Endometrial microvascular endothelial cells (primary cell): ENCODE measurements around the gene CEP128. TPM values are rescaled to one million over a fixed set of nuclear protein-coding genes. Genes with fewer than 3 reads are reported as not detected.

Experiments used
- in situ Hi-C: cut with HindIII; loops from 2 replicates; pipeline ENCODE4 v1.10.0; 2017; ENCODE audit warnings: low sequenced_read_pairs, low pct_unique_long_range_greater_than_20kb; ENCODE audit errors: inconsistent ontology term
- total RNA-seq: library from RNA; depleted of rRNA; stranded (reverse); fragments of >200 nt; gene quantifications from one replicate; pipeline ENCODE4 v1.2.3, GENCODE V29; 2015; ENCODE audit errors: inconsistent ontology term

Gene CEP128
- total RNA-seq, 1 donor from 2014 or later = 5.4 TPM

- in situ Hi-C loops = no loop called here
Measured at GRCh38 chr14:80714474-80714873, 227.1 kb downstream of the CEP128 start.

DNA sequence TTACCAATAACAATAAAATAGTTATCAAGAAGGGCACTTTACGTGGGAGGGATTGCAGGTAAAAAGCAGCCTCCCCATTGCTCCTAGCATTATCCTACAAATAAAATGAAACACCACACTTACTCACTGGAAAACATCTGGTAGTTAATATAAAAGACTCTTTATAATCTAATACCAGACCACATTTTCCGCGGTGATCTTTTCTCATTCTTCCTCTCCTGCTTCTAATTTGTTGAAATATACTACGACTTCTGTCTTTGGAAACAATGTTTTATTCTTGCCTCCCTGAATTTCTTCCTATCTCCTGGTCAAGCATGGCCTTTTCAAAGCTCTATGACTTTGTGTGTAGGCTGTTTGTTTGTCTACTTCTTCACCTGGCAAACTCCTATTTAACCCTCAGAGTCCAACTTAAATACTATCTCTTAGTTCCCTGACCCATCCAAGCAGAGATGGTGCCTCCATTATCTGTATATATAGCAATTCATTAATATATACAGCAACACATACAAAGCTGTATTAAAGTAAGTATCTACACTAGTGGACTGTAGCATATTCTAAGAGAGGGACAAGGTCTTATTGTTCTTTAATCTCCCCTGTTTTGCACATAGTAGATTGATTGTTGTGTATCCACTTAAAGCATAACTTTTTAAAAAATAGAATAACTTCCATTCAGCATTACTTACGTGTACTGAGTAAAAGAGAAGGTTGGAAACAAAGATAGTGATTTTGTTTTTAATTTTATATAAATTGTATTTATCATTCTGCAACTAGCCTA lies 228.3 kb downstream of the CEP128 start:
- in situ Hi-C loops = no loop called here

GRCh38 chr14:80705241-80705980 lies 236.1 kb downstream of the CEP128 start:
- in situ Hi-C loops = no loop called here

DNA sequence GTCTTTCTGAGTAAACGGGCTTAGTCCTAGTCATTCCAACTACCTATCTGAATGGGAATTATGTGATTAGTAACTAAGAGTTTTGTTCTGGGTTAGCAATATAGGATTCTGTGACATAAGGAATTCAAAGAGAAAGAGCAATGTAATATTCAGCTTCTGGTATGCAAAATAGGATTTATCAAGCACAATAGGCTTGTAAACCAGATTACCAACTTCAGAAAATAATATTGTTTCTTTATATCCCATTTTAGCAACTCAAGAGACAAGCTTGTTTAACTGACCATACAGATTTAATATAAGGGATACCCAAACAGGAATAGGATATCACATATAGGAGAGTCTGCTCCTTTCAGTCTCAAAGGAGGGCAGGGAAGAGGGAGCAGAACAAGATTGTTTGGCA lies 240.9 kb downstream of the CEP128 start:
- in situ Hi-C loops = no loop called here

DNA sequence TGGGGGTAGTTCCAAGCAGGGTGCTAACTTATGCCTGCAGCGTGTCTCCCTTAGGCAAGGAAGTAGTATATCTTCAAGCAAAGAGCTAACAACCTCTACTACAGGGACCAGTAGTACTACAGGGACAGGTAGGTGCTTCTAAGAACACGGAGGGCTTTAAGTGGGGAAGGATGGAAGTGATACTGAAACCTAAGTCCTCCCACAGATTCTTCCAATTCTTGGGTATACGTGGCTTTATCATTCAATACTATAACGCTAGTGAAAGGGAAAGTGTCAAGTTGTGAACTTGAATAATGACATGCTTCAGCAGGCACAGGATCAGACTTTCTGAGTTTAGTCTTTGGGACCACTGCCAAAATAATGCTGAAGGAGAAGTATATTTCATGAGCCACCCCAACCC lies 241.7 kb downstream of the CEP128 start:
- in situ Hi-C loops = no loop called here

DNA sequence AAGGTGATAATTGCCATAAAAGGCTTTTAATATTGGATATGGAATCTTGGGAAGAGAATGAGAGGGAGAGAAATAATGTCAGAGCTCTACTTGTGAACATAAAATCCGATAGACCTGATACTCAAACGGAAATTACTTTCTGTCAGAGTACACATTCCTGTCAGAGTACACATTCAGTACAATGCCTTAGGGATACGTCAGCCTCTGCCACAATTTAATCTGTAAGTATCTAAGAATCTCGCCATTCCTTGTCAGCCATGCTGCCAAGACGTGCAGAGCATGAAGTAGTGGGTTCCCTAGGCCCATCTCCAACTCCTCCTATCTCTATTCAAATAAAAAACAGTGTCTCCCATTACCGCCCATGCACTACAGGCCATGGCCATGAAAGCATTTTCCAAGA lies 242.6 kb downstream of the CEP128 start:
- in situ Hi-C loops = no loop called here

DNA sequence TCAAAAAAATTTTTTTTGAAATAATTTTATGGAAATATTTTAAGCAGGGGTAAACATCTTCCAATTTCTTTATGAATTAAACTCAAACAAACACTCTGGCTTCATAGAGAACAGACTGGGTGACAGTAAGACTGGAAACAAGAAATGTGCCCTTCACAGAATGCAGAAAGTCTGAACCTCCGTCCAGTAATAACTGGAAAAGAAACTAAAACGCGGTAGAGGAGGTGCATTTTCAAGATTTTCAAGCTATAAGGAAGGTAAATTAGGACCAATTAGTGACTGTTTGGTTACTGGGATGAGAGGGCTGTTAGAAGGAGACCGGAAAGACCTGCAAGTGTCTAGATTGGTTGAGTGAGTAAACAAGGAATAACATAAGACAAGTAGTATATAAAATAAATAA lies 245.7 kb downstream of the CEP128 start:
- in situ Hi-C loops = no loop called here

DNA sequence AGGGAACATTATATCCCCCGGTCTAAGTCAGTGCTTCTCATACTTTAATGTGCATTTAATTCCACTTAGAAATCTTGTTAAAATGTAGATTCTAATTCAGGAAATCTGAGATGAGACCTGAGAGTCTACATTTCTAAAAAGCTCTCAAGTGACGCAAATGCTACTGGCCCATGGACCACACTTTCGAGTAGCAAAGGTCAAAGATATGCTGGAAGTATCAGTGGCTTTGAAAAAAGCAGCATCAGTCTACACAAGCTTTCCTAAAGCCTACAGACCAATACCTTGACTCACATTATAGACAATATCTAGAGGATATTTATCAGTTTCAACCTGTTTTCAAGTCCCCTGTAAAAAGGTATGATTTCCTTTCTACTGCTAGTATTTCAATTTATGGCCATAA lies 248.6 kb downstream of the CEP128 start:
- in situ Hi-C loops = no loop called here

- in situ Hi-C loops = no loop called here
Measured at GRCh38 chr14:80681651-80682050, 259.9 kb downstream of the CEP128 start.

- in situ Hi-C loops = no loop called here
Measured at GRCh38 chr14:80679273-80679672, 262.3 kb downstream of the CEP128 start.

DNA sequence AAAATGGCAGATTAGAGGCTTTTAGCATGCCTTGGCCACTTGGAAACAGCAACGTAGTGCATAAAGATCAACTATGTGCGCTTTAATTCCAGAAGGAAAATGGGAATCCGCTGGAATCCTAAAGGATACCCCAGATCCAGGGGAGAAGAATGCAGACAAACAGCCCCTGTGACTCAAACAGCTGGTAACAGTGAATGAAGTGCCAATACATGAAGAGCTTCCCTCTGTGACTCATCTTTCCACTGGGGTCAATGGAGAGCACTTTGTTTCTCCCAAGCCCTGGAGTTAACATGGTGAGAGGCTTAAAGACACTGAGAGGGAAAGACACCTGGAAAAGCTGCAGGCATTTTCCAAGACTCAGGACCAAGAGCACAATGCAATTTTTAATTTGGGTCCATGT lies 263.1 kb downstream of the CEP128 start:
- in situ Hi-C loops = no loop called here

DNA sequence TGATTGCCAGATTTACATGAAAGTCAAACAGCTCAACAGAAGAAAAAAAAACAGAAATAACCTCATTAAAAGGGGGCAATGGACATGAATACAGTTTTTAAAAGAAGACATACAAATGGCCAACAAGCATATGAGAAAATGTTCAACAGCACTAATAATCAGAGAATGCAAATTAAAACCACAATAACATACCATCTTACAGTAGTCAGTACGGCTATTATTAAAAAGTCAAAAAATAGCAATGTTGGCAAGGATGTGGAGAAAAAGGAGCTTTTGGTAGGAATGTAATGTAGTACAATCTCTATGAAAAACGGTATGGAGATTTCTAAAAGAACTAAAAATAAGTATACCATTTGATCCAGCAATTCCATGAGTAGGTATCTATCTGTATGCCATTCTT lies 272.1 kb downstream of the CEP128 start:
- in situ Hi-C loops = no loop called here

DNA sequence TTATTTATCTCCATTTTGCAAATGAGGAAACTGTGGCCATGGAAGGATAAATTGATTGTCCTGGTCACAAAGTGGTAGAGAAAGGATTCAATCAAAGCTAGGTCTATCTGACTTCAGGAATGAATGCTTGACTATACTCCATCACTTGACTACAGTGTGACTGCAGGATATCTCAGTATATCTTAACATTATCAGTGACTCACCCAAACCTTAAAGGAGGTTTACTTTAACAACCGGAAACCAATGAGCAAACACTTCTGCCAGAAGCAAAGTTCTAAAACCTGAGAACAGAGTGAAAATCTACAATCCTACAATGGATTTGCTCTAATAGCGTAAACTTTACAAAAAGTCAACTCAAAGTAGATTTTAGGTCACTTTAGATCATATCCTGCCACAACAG lies 277.0 kb downstream of the CEP128 start:
- in situ Hi-C loops = no loop called here

- in situ Hi-C loops = no loop called here
Measured at GRCh38 chr14:80663541-80663940, 278.0 kb downstream of the CEP128 start.

DNA sequence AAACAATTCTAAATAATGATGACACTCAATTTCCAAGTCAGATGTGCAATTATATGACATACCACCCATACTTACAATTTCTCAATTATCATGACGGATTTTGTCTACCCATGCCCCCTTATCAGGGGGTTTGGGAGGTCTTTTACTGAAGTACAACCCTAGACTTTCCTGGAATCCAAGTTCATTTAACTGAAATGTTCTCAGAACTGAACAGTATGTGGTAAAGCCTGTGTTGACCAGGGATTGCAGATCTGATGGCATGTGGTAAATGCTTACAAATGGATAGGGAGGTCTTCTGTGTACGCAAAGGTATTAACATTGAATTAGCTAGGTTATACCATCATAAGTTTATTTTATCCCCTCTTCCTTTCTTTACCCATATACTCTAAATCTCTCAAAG lies 281.8 kb downstream of the CEP128 start:
- in situ Hi-C loops = no loop called here

DNA sequence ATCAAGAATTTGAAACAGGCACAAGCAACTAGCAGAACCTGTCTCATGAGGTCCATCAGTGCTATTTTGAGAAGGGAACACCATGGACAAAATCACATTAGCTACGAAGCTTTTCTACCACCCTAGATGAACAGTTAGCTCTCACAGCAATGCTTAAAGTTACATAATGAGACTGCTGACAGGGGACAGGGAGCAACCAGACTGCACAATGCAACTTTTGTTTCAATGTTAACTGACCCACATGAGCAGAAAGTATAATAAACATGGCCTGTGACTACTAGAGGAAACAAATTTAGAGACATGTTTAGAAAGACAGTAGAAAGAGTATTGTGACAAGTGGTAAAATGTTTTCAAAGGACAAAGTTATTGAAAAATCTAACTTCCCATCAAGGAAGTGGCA lies 282.8 kb downstream of the CEP128 start:
- in situ Hi-C loops = no loop called here

DNA sequence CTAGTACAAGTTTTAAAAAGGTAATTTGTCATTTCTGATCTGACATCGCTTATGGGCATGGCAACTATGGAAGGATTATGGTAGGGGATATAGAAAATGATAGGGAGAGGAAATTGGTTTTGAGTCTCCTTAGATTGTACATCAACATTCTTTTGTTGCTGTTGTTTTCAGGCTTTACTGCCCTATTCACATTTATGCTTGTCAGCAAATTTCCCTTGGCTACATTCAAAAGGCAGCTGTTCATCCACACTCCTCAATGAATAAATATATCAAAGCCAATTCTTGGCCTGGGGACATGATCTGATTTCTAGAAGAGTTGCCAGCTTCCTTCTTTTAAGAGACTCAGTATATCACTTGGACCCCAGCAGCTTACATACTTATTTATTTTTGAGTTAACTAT lies 283.4 kb downstream of the CEP128 start:
- in situ Hi-C loops = no loop called here

DNA sequence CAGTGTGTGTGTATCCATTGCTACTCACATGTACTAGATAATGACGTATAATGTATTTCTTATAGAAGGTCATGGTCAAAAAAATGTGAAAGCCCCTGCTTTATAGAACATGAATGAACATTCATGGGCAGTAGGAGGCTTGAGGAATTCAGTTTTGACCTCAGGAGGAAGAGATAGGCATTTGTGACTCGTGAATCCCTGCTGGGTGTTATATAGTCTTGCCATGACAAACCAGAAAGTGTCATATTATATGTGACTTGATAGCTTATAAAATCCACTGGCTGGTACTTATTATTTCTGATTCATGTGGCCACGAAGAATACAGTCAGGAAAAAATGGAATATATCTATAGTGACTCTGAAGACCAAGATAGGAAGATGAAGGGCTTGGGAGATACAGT lies 287.6 kb downstream of the CEP128 start:
- in situ Hi-C loops = no loop called here

- in situ Hi-C loops = no loop called here
Measured at GRCh38 chr14:80645667-80646413, 295.7 kb downstream of the CEP128 start.

GRCh38 chr14:80644826-80645225 lies 296.7 kb downstream of the CEP128 start:
- in situ Hi-C loops = no loop called here
